Naive B cell (primary cell): ENCODE results near the gene CAMTA1. TPM values are rescaled to one million over a fixed set of nuclear protein-coding genes. Genes with fewer than 3 reads are reported as not detected.
A peak's percentile ranks its signal among the peaks of the same experiment; 100 is the strongest.

Experiments
- ATAC-seq, 2 donors: fragments of 150-1000 bp; cut with Tn5 transposase; 2 replicates each; pipeline ENCODE4 v1.10.0; 2021; ENCODE audit warnings: low read depth in 2 of 2, mild to moderate bottlenecking in 2 of 2, moderate library complexity in 2 of 2
- DNase-seq: peaks from one replicate; pipeline ENCODE4 v3.0.0; 2022
- H3K27ac Mint-ChIP-seq, 6 donors: one replicate each; pipeline ENCODE4 v1.8.0; 2020 to 2022; ENCODE audit warnings: mild to moderate bottlenecking in 6 of 6, mixed read lengths in 6 of 6, moderate library complexity in 5 of 6, inconsistent platforms in 2 of 6
- H3K27me3 Mint-ChIP-seq, 3 donors: one replicate each; pipeline ENCODE4 v1.8.0; 2021 to 2022; ENCODE audit warnings: mixed read lengths in 3 of 3, mild to moderate bottlenecking in 1 of 3
- H3K36me3 Mint-ChIP-seq, 2 donors: one replicate each; pipeline ENCODE4 v1.8.0; 2020 to 2022; ENCODE audit warnings: mixed read lengths in 2 of 2, inconsistent platforms in 1 of 2, mild to moderate bottlenecking in 1 of 2
- H3K4me1 Mint-ChIP-seq, 3 donors: one replicate each; pipeline ENCODE4 v1.8.0; 2020 to 2022; ENCODE audit warnings: mixed read lengths in 3 of 3, inconsistent platforms in 1 of 3, mild to moderate bottlenecking in 1 of 3, moderate library complexity in 1 of 3
- H3K4me3 Mint-ChIP-seq, 8 donors: one replicate each; pipeline ENCODE4 v1.8.0; 2020 to 2022; ENCODE audit warnings: mild to moderate bottlenecking in 8 of 8, mixed read lengths in 8 of 8, moderate library complexity in 8 of 8, inconsistent platforms in 2 of 8
- H3K9me3 Mint-ChIP-seq, 7 donors: one replicate each; pipeline ENCODE4 v1.8.0; 2020 to 2022; ENCODE audit warnings: mixed read lengths in 7 of 7, mild to moderate bottlenecking in 5 of 7, inconsistent platforms in 2 of 7, moderate library complexity in 1 of 7
- polyA plus RNA-seq, 6 donors: library from polyadenylated mRNA; unstranded; fragments of 300-500 nt; fragmentation: Illumina TruSeq; gene quantifications; one replicate each; pipeline ENCODE4 v1.2.3, GENCODE V29; 2021; ENCODE audit warnings: low read depth in 6 of 6

CAMTA1 gene
- polyA plus RNA-seq, 6 donors from 2014 or later, result 75.4 to 140 (median 88.8) TPM

DNA sequence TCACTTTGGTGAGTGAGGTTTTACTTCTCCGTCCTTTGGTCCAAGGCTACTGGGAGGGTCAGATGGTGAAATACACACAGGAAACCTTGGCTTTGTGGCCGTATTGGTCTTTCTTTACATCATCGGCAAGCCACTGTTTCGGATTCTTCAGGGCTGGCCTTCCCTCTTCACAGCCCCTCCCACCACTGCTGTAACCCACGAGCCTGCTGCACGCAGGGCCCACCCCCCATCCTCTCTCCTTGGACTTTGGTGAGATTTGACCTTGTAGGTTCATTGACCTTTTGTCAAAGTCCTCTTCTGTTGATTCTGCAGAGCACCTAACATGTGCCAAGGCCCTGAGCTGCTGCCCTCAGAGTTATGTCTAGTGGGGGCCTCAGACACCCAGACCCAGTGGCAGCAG lies 328.6 kb downstream of the CAMTA1 start:
- Mint-ChIP-seq H3K36me3 (peaks cover 0 to 8% of the 10 kb centered on the region in 2 donors), H3K27me3 (peaks cover 5 to 28% (median 18%) of the 10 kb centered on the region in 3 donors), H3K9me3 (peaks cover 4 to 19% (median 11%) of the 10 kb centered on the region in 7 donors), H3K4me3 (no peak overlapping the region), H3K27ac (no peak overlapping the region), H3K4me1 (no peaks in the 10 kb centered on the region)
- ATAC-seq (no peak), DNase-seq (no peak)

GRCh38 chr1:7116001-7116400 lies 330.7 kb downstream of the CAMTA1 start:
- no peak overlapping the region for H3K4me3 Mint-ChIP-seq

GRCh38 chr1:7117399-7118281 lies 332.4 kb downstream of the CAMTA1 start:
- no peak for DNase-seq
- H3K27ac Mint-ChIP-seq, result no peak overlapping the region
- peaks cover 0 to 8% of the 10 kb centered on the region in 2 donors for H3K36me3 Mint-ChIP-seq
- no peaks in the 10 kb centered on the region for H3K4me1 Mint-ChIP-seq
- H3K4me3 Mint-ChIP-seq, result no peak overlapping the region
- ATAC-seq, result no peak
- H3K27me3 Mint-ChIP-seq, result peaks cover 0 to 16% (median 15%) of the 10 kb centered on the region in 3 donors
- peaks cover 0 to 19% (median 12%) of the 10 kb centered on the region in 7 donors for H3K9me3 Mint-ChIP-seq

More at GRCh38 chr1:7116001-7116400, 330.7 kb downstream of the CAMTA1 start:
- peaks cover 0 to 8% of the 10 kb centered on the region in 2 donors for H3K36me3 Mint-ChIP-seq
- ATAC-seq (no peak), DNase-seq (no peak)
- no peaks in the 10 kb centered on the region for H3K4me1 Mint-ChIP-seq
- H3K9me3 Mint-ChIP-seq, result peaks cover 0 to 19% (median 12%) of the 10 kb centered on the region in 7 donors
- no peak overlapping the region for H3K27ac Mint-ChIP-seq
- peaks cover 2 to 25% (median 22%) of the 10 kb centered on the region in 3 donors for H3K27me3 Mint-ChIP-seq

GRCh38 chr1:7119156-7119555 lies 333.9 kb downstream of the CAMTA1 start:
- DNase-seq, result no peak
- Mint-ChIP-seq H3K4me3 (no peak overlapping the region), H3K27ac (no peak overlapping the region), H3K36me3 (peaks cover 0 to 8% of the 10 kb centered on the region in 2 donors), H3K9me3 (peaks cover 2 to 14% (median 9%) of the 10 kb centered on the region in 7 donors), H3K27me3 (peaks cover 0 to 9% (median 7%) of the 10 kb centered on the region in 3 donors), H3K4me1 (no peaks in the 10 kb centered on the region)
- ATAC-seq, result no peak

- peaks cover 0 to 10% (median 2%) of the 10 kb centered on the region in 7 donors for H3K9me3 Mint-ChIP-seq
- H3K27me3 Mint-ChIP-seq, result peaks cover 0 to 9% (median 7%) of the 10 kb centered on the region in 3 donors
- no peak overlapping the region for H3K4me3 Mint-ChIP-seq
Observed at GRCh38 chr1:7120863-7121621, 335.8 kb downstream of the CAMTA1 start.

DNA sequence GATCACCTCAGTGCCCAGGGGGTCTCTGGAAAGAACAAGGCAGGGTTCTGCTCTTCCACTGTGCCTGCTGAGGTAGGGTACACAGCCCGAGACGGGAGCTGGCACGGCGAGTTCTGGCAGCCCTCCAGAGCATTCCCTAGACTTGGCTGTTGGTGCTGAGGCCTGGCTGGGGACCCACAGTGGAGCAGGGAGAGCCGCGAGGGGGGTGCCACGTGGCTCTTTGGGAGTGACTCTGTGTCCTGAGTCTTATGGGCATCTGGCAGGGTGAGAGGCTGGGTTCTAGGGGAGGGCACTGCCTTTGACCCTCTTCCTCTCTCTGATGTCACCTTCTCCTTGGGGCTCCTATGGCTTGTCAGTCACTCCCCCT lies 336.4 kb downstream of the CAMTA1 start:
- Mint-ChIP-seq H3K9me3 (peaks cover 0 to 5% (median 0%) of the 10 kb centered on the region in 7 donors), H3K4me3 (no peak overlapping the region), H3K27me3 (peaks cover 0 to 9% (median 7%) of the 10 kb centered on the region in 3 donors), H3K36me3 (no peaks in the 10 kb centered on the region), H3K27ac (no peak overlapping the region), H3K4me1 (no peaks in the 10 kb centered on the region)
- DNase-seq (no peak), ATAC-seq (no peak)

More at GRCh38 chr1:7120863-7121621, 335.8 kb downstream of the CAMTA1 start:
- Mint-ChIP-seq H3K4me1 (no peaks in the 10 kb centered on the region), H3K27ac (no peak overlapping the region), H3K36me3 (peaks cover 0 to 3% of the 10 kb centered on the region in 2 donors)
- DNase-seq, result no peak
- ATAC-seq, result no peak

DNA sequence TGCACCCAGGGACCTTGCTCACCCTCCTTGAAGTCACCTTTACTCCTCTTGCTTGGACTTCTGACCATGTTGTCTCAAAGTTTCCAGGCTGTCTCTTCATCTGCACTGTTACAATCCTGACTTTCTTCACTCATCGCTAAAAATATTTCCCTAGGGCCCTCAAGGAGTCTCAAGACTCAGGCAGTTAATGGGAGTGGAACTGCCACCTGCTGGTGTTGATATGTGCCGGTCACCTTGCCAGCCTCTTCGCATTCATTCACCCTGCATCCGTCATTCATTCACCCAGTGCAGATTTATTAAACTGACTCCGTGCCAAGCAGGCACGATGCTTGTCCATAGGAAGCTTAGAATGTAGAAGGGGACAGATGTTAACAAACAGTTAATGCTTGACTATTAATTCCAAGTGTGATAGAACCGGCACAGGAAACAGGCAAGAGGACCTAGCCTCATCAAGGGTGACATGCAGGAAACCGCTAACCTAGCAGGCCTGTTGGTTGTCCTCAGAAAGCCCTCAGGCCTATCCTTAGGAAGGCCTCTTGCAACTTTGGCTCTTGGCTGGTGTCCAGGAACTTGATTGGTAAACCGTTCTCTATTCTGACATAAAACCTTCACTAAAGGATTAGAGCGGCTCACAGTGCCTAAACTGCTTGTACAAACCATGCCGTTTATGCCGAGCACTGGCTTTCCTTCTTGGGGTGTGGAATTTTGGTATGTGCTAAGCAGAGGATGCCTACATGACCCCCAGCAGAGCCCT lies 342.2 kb downstream of the CAMTA1 start:
- Mint-ChIP-seq H3K9me3 (peaks cover 0 to 21% (median 2%) of the 10 kb centered on the region in 7 donors), H3K27ac (peak overlapping the region in 1 of 6 donors; percentile 8), H3K4me1 (no peaks in the 10 kb centered on the region), H3K36me3 (no peaks in the 10 kb centered on the region), H3K27me3 (peaks cover 0 to 6% (median 0%) of the 10 kb centered on the region in 3 donors), H3K4me3 (no peak overlapping the region)
- ATAC-seq (no peak), DNase-seq (no peak)

- no peak overlapping the region for H3K4me3 Mint-ChIP-seq
- H3K4me1 Mint-ChIP-seq, result no peaks in the 10 kb centered on the region
- no peak for ATAC-seq
- H3K36me3 Mint-ChIP-seq, result no peaks in the 10 kb centered on the region
- peaks cover 0 to 21% (median 1%) of the 10 kb centered on the region in 7 donors for H3K9me3 Mint-ChIP-seq
- no peak for DNase-seq
- H3K27ac Mint-ChIP-seq, result no peak overlapping the region
- peaks cover 0 to 6% (median 0%) of the 10 kb centered on the region in 3 donors for H3K27me3 Mint-ChIP-seq
Observed at GRCh38 chr1:7128293-7128692, 343.0 kb downstream of the CAMTA1 start.

DNA sequence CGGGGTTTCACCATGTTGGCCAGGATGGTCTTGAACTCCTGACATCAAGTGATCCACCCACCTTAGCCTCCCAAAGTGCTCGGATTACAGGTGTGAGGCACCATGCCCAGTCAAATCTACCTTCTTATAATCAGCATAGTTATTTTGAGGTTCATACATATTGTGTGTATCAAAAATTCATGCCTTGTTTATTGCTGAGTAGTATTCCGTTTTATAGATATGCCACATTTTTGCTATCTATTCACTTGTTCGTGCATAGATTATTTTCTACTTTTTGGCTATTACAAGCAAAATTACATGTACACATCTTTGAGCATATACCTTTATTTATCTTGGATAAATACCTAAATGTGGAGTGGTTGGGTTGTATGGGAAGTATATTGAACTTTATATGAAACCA lies 344.9 kb downstream of the CAMTA1 start:
- no peaks in the 10 kb centered on the region for H3K4me1 Mint-ChIP-seq
- H3K27me3 Mint-ChIP-seq, result peaks cover 0 to 9% (median 6%) of the 10 kb centered on the region in 3 donors
- no peak overlapping the region for H3K4me3 Mint-ChIP-seq
- no peak overlapping the region for H3K27ac Mint-ChIP-seq
- H3K36me3 Mint-ChIP-seq, result no peaks in the 10 kb centered on the region
- no peak for DNase-seq
- H3K9me3 Mint-ChIP-seq, result peaks cover 0 to 21% (median 1%) of the 10 kb centered on the region in 7 donors
- ATAC-seq, result no peak

DNA sequence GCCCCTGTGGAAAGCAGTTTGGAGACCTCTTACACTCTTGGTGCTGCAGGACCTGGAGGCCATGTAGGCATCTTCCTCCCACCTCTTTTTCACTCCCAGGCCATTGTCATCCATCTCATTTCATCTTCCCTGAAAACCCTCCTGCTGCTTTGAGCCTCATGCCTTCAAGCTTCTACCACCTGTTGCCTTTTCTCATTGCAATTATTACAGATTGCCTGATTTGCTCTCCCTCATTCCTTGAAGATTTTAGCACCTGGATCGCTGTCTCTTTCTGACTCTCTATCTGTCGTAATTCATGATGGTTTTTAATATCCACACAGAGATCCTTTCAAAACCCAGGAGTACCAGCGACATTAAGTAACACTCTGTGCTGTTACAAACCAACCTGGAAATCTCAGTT lies 350.2 kb downstream of the CAMTA1 start:
- peaks cover 10 to 37% (median 20%) of the 10 kb centered on the region in 3 donors for H3K27me3 Mint-ChIP-seq
- DNase-seq, result no peak
- no peaks in the 10 kb centered on the region for H3K4me1 Mint-ChIP-seq
- H3K27ac Mint-ChIP-seq, result no peak overlapping the region
- ATAC-seq, result no peak
- H3K4me3 Mint-ChIP-seq, result no peak overlapping the region
- peaks cover 0 to 5% (median 1%) of the 10 kb centered on the region in 7 donors for H3K9me3 Mint-ChIP-seq
- peaks cover 3 to 6% of the 10 kb centered on the region in 2 donors for H3K36me3 Mint-ChIP-seq

- H3K27me3 Mint-ChIP-seq, result peaks cover 10 to 37% (median 20%) of the 10 kb centered on the region in 3 donors
- H3K4me1 Mint-ChIP-seq, result no peaks in the 10 kb centered on the region
- DNase-seq (no peak), ATAC-seq (no peak)
- no peak overlapping the region for H3K4me3 Mint-ChIP-seq
- peaks cover 0 to 5% (median 0%) of the 10 kb centered on the region in 7 donors for H3K9me3 Mint-ChIP-seq
- peaks cover 3 to 6% of the 10 kb centered on the region in 2 donors for H3K36me3 Mint-ChIP-seq
- H3K27ac Mint-ChIP-seq, result no peak overlapping the region
Observed at GRCh38 chr1:7136166-7136953, 351.1 kb downstream of the CAMTA1 start.

DNA sequence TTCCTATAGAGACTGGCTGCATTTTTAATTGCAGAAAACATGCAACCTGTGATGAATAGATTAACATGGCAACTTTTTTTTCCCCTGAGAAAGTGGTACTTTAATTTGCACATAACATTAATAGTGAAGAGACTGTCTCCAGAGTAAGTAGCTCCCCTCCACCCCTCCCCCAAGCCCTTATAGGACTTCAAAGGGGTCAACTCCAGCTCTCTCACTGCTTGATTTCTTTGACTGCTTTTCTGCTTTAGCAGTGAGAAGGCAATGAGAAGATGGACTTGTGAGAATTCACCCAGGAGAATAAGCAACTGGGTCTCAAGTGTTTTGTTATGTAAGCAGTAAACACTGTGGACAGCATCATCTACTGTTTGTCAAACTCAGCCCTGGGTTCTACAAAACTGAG lies 355.0 kb downstream of the CAMTA1 start:
- DNase-seq (no peak), ATAC-seq (no peak)
- Mint-ChIP-seq H3K36me3 (peaks cover 3 to 6% of the 10 kb centered on the region in 2 donors), H3K4me3 (no peak overlapping the region), H3K9me3 (peaks cover 0 to 5% (median 0%) of the 10 kb centered on the region in 7 donors), H3K27me3 (peaks cover 14 to 27% (median 26%) of the 10 kb centered on the region in 3 donors), H3K4me1 (no peaks in the 10 kb centered on the region), H3K27ac (no peak overlapping the region)
